Skeletal muscle satellite cell (primary cell): ENCODE results near the gene CDA.

Experiments
- H3K27me3 ChIP-seq: 2 replicates; pipeline ENCODE4 v1.7.0; 2013; ENCODE audit warnings: low read length; ENCODE audit not compliant: control insufficient read depth, insufficient read depth
- H3K36me3 ChIP-seq: 2 replicates; pipeline ENCODE4 v1.7.0; 2013; ENCODE audit warnings: mild to moderate bottlenecking, control low read depth, low read length; ENCODE audit not compliant: insufficient read depth
- H3K4me1 ChIP-seq: 2 replicates; pipeline ENCODE4 v1.7.0; 2013; ENCODE audit warnings: low read length; ENCODE audit not compliant: control insufficient read depth, insufficient read depth
- H3K4me2 ChIP-seq: 2 replicates; pipeline ENCODE4 v1.7.0; 2013; ENCODE audit warnings: mild to moderate bottlenecking, low read length
- H3K4me3 ChIP-seq: 2 replicates; pipeline ENCODE4 v1.7.0; 2013; ENCODE audit warnings: low read length
- H3K9ac ChIP-seq: 2 replicates; pipeline ENCODE4 v1.7.0; 2013; ENCODE audit warnings: mild to moderate bottlenecking, low read depth, low read length, moderate library complexity
- H3K9me3 ChIP-seq: replicated peaks from 2 replicates; pipeline ENCODE4 v1.7.0; 2013; ENCODE audit warnings: mild to moderate bottlenecking, control low read depth, low read length

CDA gene

GRCh38 chr1:20640183-20640597 is 51.3 kb downstream of the CDA start:
- Histone ChIP-seq H3K4me1 (peaks cover 3% of the 10 kb centered on the region), H3K27me3 (no peaks in the 10 kb centered on the region), H3K4me2 (no peak overlapping the region), H3K4me3 (no peak overlapping the region), H3K9ac (no peak overlapping the region), H3K9me3 (no peaks in the 10 kb centered on the region), H3K36me3 (peaks cover 59% of the 10 kb centered on the region)

- Histone ChIP-seq H3K4me1 (no peaks in the 10 kb centered on the region), H3K36me3 (peaks cover 67% of the 10 kb centered on the region), H3K9me3 (no peaks in the 10 kb centered on the region), H3K4me2 (no peak overlapping the region), H3K4me3 (no peak overlapping the region), H3K9ac (no peak overlapping the region), H3K27me3 (no peaks in the 10 kb centered on the region)
Measured at GRCh38 chr1:20641975-20642374, 53.1 kb downstream of the CDA start.

GRCh38 chr1:20643080-20643479 is 54.2 kb downstream of the CDA start:
- no peaks in the 10 kb centered on the region for H3K27me3 ChIP-seq
- H3K4me3 ChIP-seq: no peak overlapping the region
- peaks cover 64% of the 10 kb centered on the region for H3K36me3 ChIP-seq
- no peak overlapping the region for H3K4me2 ChIP-seq
- H3K9ac ChIP-seq: no peak overlapping the region
- no peaks in the 10 kb centered on the region for H3K9me3 ChIP-seq
- H3K4me1 ChIP-seq: no peaks in the 10 kb centered on the region

GRCh38 chr1:20644416-20644815 is 55.5 kb downstream of the CDA start:
- no peak overlapping the region for H3K4me3 ChIP-seq
- no peak overlapping the region for H3K4me2 ChIP-seq
- H3K9me3 ChIP-seq: no peaks in the 10 kb centered on the region
- no peaks in the 10 kb centered on the region for H3K4me1 ChIP-seq
- H3K36me3 ChIP-seq: peaks cover 65% of the 10 kb centered on the region
- H3K27me3 ChIP-seq: no peaks in the 10 kb centered on the region
- H3K9ac ChIP-seq: no peak overlapping the region

GRCh38 chr1:20645414-20645813 is 56.5 kb downstream of the CDA start:
- Histone ChIP-seq H3K36me3 (peaks cover 71% of the 10 kb centered on the region), H3K4me3 (no peak overlapping the region), H3K9me3 (no peaks in the 10 kb centered on the region), H3K27me3 (no peaks in the 10 kb centered on the region), H3K4me2 (no peak overlapping the region), H3K9ac (no peak overlapping the region), H3K4me1 (no peaks in the 10 kb centered on the region)

GRCh38 chr1:20648438-20648837 is 59.5 kb downstream of the CDA start:
- Histone ChIP-seq H3K27me3 (no peaks in the 10 kb centered on the region), H3K4me2 (no peak overlapping the region), H3K9me3 (no peaks in the 10 kb centered on the region), H3K36me3 (peaks cover 72% of the 10 kb centered on the region), H3K4me3 (no peak overlapping the region), H3K4me1 (no peaks in the 10 kb centered on the region), H3K9ac (no peak overlapping the region)

- no peak overlapping the region for H3K9ac ChIP-seq
- H3K36me3 ChIP-seq: peaks cover 74% of the 10 kb centered on the region
- no peaks in the 10 kb centered on the region for H3K9me3 ChIP-seq
- H3K4me2 ChIP-seq: no peak overlapping the region
- no peaks in the 10 kb centered on the region for H3K27me3 ChIP-seq
- no peaks in the 10 kb centered on the region for H3K4me1 ChIP-seq
- no peak overlapping the region for H3K4me3 ChIP-seq
Measured at GRCh38 chr1:20648946-20649345, 60.0 kb downstream of the CDA start.

GRCh38 chr1:20652300-20652699 is 63.4 kb downstream of the CDA start:
- Histone ChIP-seq H3K9ac (no peak overlapping the region), H3K4me1 (no peaks in the 10 kb centered on the region)

GRCh38 chr1:20654104-20654690 is 65.3 kb downstream of the CDA start:
- H3K36me3 ChIP-seq: peaks cover 82% of the 10 kb centered on the region
- H3K4me1 ChIP-seq: peaks cover under 1% of the 10 kb centered on the region
- no peak overlapping the region for H3K4me2 ChIP-seq
- H3K27me3 ChIP-seq: no peaks in the 10 kb centered on the region
- no peaks in the 10 kb centered on the region for H3K9me3 ChIP-seq
- H3K4me3 ChIP-seq: no peak overlapping the region
- H3K9ac ChIP-seq: no peak overlapping the region

More at GRCh38 chr1:20652300-20652699, 63.4 kb downstream of the CDA start:
- Histone ChIP-seq H3K4me2 (no peak overlapping the region), H3K36me3 (peaks cover 87% of the 10 kb centered on the region), H3K27me3 (no peaks in the 10 kb centered on the region), H3K4me3 (no peak overlapping the region), H3K9me3 (no peaks in the 10 kb centered on the region)

- no peak overlapping the region for H3K9ac ChIP-seq
- H3K36me3 ChIP-seq: peaks cover 60% of the 10 kb centered on the region
- peaks cover 17% of the 10 kb centered on the region for H3K4me1 ChIP-seq
Measured at GRCh38 chr1:20657024-20657423, 68.1 kb downstream of the CDA start.

GRCh38 chr1:20658166-20658915 is 69.4 kb downstream of the CDA start:
- H3K9me3 ChIP-seq: no peaks in the 10 kb centered on the region
- H3K9ac ChIP-seq: no peak overlapping the region
- peaks cover 47% of the 10 kb centered on the region for H3K36me3 ChIP-seq
- H3K4me3 ChIP-seq: no peak overlapping the region
- no peaks in the 10 kb centered on the region for H3K27me3 ChIP-seq
- peaks cover 22% of the 10 kb centered on the region for H3K4me1 ChIP-seq
- no peak overlapping the region for H3K4me2 ChIP-seq

More at GRCh38 chr1:20657024-20657423, 68.1 kb downstream of the CDA start:
- no peaks in the 10 kb centered on the region for H3K9me3 ChIP-seq
- no peaks in the 10 kb centered on the region for H3K27me3 ChIP-seq
- H3K4me3 ChIP-seq: no peak overlapping the region
- H3K4me2 ChIP-seq: no peak overlapping the region

GRCh38 chr1:20660363-20660762 is 71.5 kb downstream of the CDA start:
- Histone ChIP-seq H3K9ac (peak overlapping the region; percentile 93), H3K4me2 (peak overlapping the region; percentile 94), H3K27me3 (no peaks in the 10 kb centered on the region), H3K4me3 (peak overlapping the region; percentile 95), H3K9me3 (no peaks in the 10 kb centered on the region), H3K4me1 (peaks cover 22% of the 10 kb centered on the region), H3K36me3 (peaks cover 29% of the 10 kb centered on the region)
